K562 treated with DMSO at 1 percent for 12 hours (cell line): ENCODE results near the gene KIF27. TPM values are rescaled to one million over a fixed set of nuclear protein-coding genes. Genes with fewer than 3 reads are reported as not detected.

Experiments
- total RNA-seq: library from RNA; unstranded; fragments of 300-600 nt; gene quantifications from 2 replicates; pipeline ENCODE4 v1.2.3, GENCODE V29; 2022; ENCODE audit not compliant: insufficient read depth

KIF27 gene, protein sequence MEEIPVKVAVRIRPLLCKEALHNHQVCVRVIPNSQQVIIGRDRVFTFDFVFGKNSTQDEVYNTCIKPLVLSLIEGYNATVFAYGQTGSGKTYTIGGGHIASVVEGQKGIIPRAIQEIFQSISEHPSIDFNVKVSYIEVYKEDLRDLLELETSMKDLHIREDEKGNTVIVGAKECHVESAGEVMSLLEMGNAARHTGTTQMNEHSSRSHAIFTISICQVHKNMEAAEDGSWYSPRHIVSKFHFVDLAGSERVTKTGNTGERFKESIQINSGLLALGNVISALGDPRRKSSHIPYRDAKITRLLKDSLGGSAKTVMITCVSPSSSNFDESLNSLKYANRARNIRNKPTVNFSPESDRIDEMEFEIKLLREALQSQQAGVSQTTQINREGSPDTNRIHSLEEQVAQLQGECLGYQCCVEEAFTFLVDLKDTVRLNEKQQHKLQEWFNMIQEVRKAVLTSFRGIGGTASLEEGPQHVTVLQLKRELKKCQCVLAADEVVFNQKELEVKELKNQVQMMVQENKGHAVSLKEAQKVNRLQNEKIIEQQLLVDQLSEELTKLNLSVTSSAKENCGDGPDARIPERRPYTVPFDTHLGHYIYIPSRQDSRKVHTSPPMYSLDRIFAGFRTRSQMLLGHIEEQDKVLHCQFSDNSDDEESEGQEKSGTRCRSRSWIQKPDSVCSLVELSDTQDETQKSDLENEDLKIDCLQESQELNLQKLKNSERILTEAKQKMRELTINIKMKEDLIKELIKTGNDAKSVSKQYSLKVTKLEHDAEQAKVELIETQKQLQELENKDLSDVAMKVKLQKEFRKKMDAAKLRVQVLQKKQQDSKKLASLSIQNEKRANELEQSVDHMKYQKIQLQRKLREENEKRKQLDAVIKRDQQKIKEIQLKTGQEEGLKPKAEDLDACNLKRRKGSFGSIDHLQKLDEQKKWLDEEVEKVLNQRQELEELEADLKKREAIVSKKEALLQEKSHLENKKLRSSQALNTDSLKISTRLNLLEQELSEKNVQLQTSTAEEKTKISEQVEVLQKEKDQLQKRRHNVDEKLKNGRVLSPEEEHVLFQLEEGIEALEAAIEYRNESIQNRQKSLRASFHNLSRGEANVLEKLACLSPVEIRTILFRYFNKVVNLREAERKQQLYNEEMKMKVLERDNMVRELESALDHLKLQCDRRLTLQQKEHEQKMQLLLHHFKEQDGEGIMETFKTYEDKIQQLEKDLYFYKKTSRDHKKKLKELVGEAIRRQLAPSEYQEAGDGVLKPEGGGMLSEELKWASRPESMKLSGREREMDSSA (N-terminal part only)
- 0.23 and 1.3 TPM in 2 replicates for total RNA-seq

DNA sequence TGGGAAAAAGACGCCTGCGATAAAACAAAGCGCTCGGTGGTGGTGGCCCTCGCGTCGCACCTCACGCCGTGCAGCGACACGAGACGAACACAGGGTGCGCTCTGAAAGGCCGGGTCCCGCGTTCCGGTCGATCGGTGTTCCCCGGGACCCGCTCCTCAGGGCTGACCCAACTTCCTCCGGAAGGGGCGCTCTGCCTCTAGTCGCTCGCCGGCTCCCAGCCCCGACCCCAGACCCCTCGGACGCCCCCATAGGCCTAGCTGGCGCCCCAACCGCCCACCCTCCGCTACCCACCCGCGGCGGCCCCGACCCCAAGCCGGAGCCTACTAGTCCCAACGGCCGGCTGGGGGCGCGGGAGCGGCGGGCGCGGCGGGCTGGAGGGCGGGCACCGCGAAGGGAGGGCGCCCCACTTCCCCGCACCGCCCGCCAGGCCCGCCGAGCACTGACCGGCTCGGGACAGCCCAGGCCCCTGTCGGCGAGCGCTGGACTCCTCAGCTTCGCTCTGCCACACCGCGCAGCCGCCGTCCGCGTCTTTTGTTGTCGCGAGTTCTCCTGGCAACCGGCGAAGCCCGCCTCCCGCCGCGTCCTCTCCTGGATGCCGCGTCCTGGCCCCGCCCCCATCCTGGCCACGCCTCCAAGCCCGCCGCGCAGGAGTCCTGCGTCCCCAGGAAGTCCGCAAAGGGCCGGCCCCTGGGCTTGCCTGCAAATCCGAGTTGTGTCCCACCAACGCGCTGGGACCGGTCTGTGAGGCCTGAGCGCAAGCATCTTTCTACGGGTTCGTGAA lies at the start of gene KIF27:
Gene KIF27, minus strand, starts transcription at position 506 of the 781 bp plus-strand sequence. CDS start 5,841 bp downstream, outside the sequence.

DNA sequence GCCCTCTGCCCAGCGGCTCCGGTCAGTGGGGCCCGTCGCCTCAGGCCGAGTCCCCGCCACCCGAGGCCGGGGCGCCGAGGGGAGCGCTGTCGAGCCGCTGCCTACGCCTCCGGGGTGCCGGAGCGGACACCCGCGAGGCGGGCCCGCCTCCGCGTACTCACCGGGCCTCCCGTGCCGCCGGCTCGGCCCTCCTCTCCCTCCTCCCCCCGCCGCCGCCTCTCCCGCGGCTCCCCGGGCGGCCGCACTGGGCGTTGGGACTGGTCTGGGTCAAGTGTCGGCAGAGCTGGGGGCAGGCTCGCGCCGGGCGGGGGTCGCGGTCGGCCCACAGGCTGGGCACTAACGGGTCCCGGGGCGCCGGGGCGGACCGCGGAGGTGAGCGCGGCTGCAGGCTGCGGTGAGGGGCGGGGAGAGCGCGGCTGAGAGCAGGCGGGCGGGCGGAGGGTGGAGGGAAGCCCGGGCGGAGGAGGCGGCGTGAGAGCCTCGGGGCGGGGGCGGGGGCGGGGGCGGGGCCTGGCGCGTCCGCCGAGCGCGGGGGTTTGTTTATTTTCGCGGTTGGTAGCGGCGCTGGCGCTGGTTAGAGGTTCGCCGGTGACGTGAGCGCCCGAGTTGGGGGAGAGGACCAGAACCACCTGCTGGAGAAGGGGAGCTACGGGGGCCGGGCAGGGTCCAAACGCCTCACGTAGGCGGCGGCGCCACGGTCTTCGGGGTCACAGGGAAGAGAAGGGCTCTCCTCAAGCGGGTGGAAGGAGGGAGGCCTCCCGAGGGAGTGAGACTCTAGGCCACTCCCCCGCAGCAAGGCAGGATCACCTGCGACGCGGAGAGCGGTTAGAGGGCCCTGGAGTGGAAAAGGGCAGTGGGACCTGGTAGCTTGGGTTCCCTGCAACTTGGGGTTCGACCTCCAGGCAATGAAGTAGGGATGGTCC lies 103.6 kb downstream of the KIF27 start, which contains the start of gene GKAP1:
Gene GKAP1, minus strand, starts transcription at position 414 of the 923 bp plus-strand sequence. CDS start 11,252 bp downstream, outside the sequence.

Other genes starting within 250 kb of the KIF27 start
- 14.6 and 49.5 TPM in 2 replicates for gene UBQLN1, start 213.5 kb downstream of the KIF27 start, total RNA-seq
- gene GKAP1, start 103.7 kb downstream of the KIF27 start, total RNA-seq: 6.0 and 9.4 TPM in 2 replicates
- gene HNRNPK, start 58.8 kb upstream of the KIF27 start, total RNA-seq: 192 and 391 TPM in 2 replicates
- gene RMI1, start 59.4 kb upstream of the KIF27 start, total RNA-seq: 3.7 and 11.3 TPM in 2 replicates